HG02943 (cell line): ENCODE measurements around the gene TNRC6A.

Source experiments
- ATAC-seq: cut with Tn5 transposase; IDR thresholded peaks from one replicate; pipeline ENCODE4 v1.9.1; 2021; ENCODE audit warnings: mild to moderate bottlenecking, low read depth, moderate library complexity; ENCODE audit not compliant: unreplicated experiment

Gene TNRC6A

DNA sequence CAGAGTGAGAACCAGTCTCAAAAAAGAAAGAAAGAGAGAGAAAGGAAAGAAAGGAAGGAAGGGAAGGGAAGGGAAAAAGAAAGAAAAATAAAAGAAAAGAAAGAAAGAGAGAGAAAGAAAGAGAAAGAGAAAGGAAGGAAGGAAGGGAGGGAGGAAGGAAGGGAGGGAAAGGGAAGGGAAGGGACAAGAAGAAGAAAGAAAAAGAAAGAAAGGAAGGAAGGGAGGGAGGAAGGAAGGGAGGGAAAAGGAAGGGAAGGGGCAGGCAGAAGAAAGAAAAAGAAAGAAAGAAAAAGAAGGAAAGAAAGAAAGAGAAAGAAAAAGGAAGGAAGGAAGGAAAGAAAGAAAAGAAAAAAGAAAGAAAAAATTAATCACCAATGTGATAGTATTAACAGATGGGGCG is 132.0 kb downstream of the TNRC6A start:
- ATAC-seq = no peak

DNA sequence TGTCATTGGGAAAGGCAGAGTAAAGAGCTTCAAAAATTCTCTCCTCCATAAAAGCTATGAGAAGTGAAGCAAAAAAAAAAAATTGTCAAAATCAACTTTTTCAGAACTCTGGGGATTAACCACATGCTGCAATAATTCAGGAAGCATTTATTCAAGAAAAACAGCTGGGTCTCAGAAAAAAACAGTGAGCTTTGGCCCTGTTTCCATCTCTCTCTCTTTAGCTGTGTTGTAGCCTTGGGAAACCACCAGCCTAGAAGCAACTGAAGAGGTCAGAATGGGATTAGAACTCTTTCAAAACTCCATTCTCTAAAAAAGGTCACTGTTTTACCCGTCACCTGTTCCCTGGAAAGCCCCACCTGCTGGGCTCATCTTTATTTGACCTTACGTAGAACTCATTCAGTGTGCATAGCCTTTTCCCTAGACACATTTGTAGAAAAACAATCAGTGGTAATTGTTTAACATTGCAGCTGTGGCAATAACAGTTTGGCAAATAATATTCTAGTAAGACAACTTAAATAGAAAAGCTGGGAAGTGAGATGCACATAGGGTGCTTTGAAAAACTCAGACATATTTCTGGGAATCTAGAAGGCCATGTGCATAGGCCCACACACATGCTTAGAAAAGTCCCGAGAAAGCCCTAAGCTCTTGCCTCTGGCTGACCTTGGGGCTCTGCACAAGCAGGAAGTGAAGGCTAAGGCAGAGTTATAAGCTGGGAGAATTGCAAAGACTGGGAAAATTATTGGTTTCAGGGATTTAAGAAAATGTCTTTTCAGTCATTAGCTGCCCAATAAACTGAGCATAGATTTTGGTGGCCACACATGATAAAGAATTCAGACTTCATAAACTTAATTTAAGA is 134.4 kb downstream of the TNRC6A start:
- ATAC-seq = no peak

DNA sequence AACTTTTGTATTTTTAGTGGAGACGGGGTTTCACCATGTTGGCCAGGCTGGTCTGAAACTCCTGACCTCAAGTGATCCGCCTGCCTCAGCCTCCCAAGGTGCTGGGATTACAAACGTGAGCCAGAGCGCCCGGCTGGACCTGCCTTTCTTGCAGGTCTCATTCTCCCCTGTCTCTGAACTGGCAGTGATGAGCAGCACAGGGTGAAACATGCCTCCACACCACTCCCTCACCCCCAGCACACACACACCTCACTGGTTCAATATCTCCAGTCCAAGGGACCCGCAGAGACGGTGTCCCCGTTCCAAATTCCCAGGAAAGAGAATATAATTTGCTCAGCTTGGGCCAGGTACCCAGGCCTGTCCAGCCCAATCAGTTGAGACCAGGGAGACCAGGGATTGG is 139.6 kb downstream of the TNRC6A start:
- no peak for ATAC-seq

DNA sequence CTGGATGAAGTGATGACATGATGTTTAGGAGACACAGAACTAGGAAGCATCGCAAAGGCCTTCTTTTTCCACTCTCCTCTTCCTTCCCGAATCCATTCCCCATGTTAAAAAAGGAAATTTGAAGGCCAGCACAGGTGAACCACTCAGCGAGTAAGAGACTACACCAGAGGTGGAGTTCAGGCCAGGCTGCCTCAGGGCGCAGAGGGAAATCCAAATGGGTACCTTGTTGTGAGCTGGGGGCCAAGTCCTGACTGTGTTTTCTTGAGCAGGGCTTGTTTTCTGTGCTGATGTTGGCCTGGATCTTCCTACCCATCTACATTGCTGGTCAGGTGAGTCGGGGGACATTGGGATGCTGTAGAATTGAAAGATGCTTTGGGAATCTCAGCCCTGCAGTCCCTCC is 142.4 kb downstream of the TNRC6A start:
- ATAC-seq = no peak

DNA sequence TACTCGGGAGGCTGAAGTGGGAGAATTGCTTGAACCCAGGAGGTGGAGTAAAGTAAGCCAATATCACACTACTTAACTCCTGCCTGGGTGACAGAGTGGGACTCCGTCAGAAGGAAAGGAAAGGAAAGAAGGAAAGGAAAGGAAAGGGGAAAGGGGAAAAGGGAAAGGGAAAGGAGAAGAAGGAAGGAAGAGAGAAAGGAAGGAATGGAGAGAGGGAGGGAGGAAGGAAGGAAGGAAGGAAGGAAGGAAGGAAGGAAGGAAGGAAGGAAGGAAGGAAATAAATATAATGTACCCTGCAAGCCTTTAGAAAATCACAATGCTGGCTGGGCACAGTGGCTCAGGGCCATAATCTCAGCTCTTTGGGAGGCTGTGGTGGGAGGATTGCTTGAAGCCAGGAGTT is 143.6 kb downstream of the TNRC6A start:
- no peak for ATAC-seq

DNA sequence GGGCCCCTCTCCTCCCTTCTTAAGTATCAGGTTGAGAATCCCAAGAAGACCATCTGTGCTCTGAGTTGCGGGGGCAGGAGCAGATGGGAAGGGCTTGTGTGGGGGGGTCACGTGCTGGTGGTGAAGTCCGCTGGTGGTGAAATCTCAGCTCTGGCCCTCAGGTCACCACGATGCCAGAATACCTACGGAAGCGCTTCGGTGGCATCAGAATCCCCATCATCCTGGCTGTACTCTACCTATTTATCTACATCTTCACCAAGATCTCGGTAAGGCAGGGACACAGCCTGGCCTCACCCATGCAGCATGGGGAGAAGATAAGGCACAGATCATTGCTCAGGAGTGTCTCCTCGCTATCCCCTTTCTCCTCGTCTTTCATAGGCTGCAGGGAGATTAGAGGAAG is 146.0 kb downstream of the TNRC6A start:
- no peak for ATAC-seq
